GM18909 (cell line): ENCODE measurements around the gene CES4A.
"Not testable (repeated sequence)": the region's sequence is repeated elsewhere in the genome, so short reads cannot be mapped to it uniquely, and the experiment has no call there.

Source experiments
- ATAC-seq: cut with Tn5 transposase; IDR thresholded peaks from one replicate; pipeline ENCODE4 v1.9.1; 2021; ENCODE audit warnings: mild to moderate bottlenecking; ENCODE audit not compliant: unreplicated experiment, poor library complexity

CES4A gene

GRCh38 chr16:67040906-67041305, 52.5 kb downstream of the CES4A start:
- ATAC-seq = no peak

DNA sequence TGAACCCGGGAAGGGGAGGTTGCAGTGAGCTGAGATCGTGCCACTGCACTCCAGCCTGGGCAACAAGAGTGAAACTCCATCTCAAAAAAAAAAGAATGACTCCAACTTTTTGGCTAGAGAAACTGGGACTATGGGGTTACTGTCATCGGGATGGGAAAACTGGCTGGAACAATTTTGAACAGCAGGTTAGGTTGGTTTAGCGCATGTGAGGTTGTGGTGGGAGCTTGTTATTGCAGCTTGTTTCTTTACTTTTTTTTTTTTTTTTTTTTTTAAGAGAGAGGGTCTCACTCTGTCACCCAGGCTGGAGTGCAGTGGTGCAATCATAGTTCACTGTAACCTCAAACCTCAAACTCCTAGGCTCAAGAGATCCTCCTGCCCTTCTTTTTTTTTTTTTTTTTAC, 53.1 kb downstream of the CES4A start:
- ATAC-seq = not testable (repeated sequence)

GRCh38 chr16:67043420-67043819, 55.0 kb downstream of the CES4A start:
- no peak for ATAC-seq

- ATAC-seq = no peak
These were observed 62.4 kb downstream of the CES4A start for GRCh38 chr16:67050796-67051195.

DNA sequence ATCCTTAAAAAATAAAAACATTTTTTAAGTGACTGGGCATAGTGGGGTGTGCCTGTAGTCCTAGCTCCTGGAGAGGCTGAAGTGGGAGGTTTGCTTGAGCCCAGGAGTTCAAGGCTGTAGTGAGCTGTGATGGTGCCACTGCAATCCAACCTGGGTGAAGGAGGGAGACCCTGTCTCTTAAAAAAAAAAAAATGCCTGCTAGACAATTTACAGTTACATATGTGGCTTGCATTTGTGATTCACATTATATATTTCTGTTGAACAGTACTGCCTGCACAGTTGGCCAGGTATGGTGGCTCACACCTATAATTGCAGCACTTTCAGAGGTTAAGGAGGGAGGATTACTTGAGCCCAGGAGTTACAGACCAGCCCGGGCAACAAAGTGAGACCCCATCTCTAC, 64.0 kb downstream of the CES4A start:
- no peak for ATAC-seq

DNA sequence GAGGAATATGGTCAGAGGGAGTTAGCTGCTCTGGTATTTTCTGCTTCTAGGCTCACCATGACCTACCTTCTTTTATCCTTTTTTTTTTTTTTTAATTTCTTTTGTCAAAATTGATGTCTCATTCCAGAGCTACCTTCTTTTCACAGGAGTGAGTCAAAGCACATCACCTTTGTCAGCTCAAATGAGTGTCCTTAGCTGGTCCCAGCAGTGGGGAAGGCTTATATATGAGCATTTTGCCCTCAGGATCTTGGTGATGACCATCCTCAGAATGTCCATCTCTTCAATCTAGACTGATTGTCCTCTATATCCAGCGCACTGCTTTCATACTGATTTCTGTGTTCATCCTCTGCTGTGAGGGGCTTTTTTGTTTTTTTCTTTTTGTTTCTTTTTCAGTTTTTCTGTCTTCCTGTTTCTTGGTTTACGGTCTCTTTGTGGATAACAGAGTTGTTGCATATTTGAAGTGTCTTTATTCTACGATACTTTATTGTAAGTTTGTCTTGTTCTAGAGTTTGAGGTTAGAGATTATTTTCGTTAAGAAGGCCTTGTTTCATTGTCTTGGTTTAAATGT, 65.5 kb downstream of the CES4A start:
- no peak for ATAC-seq

GRCh38 chr16:67054901-67055300, 66.5 kb downstream of the CES4A start:
- no peak for ATAC-seq

DNA sequence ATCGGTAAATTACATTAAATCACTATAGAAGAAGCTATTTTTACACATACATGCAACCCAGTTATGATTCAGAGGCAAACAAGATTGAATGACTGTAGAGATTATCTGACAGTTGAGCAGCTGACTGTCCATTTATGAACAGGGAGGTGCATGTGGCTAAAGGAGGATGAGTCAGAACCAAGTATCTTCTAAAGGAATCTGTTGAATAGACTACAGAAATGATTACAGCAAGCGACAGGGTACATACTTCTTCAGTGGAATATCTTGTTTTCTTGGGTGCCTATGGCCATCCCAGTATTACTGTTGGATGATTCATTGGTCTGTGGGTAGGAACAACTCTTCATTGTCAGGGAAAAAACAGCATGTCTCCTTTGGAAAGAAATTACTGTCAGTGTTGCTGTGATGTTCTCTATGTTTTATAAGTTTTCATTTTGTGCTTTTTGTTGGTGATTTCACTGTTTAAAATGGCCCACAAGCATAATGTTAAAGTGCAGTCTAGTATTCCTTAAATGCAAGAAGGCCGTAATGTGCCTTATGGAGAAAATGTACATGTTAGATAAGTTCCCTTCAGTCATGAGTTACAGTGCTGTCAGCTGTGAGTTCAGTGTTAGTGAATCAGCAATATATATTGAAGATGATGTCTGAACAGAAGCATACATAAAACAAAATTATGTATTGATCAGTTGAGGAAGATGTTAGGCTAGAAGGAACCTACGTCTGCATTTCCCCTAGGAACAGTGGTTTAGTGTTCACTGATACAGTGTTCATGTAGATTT, 67.5 kb downstream of the CES4A start:
- no peak for ATAC-seq
